GM18507 (cell line): ENCODE measurements around the gene DAO.
"Not testable (repeated sequence)": the region's sequence is repeated elsewhere in the genome, so short reads cannot be mapped to it uniquely, and the experiment has no call there.

Experiments
- DNase-seq: peaks from one replicate; pipeline ENCODE4 v3.0.0; 2011; ENCODE audit warnings: low read depth; ENCODE audit not compliant: insufficient read length; ENCODE audit errors: extremely low spot score
- FAIRE-seq: peaks from 2 replicates; lab custom pipeline; 2011; peaks lifted over from hg19 to GRCh38; lab: Jason Lieb, UNC

Gene DAO

DNA sequence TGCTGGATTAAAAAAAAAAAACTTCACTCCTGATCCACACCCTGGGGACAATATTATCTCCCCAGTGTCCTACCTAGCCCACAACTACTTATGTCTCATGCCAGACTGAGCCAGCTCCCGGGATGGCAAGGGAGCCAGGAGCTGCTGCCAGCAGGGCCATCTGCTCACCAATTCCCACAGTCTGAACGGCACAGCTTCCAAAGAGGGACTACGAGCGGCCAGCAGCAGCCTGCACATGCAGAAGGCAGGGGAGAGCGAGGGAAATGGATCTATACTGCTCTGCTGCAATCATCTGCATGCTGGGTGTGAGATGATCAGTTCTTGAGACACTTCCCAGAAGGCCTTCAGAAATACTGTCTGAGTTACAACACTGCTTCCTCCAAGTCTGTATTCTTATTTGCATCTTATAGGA is 33.6 kb upstream of the DAO start:
- DNase-seq, result no peak
- FAIRE-seq, result no peak

DNA sequence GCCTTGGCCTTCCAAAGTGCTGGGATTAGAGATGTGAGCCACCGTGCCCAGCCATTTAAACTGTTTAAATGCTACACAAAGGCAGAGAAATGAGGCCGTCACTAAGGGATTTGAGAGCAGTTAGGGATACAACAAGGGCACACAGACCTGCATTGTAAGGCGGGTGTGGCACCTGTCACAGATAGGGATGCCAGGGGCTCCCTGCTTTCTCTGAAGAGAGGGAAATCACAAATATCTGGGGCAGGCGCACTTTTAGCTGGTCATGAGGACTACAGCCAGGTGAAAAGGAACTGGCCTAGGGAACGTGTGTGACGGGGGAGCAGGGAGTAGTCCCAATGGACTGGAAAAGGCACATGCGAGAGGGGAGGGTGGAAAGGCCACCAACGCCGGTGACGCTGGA is 32.2 kb upstream of the DAO start:
- FAIRE-seq (no peak), DNase-seq (no peak)

DNA sequence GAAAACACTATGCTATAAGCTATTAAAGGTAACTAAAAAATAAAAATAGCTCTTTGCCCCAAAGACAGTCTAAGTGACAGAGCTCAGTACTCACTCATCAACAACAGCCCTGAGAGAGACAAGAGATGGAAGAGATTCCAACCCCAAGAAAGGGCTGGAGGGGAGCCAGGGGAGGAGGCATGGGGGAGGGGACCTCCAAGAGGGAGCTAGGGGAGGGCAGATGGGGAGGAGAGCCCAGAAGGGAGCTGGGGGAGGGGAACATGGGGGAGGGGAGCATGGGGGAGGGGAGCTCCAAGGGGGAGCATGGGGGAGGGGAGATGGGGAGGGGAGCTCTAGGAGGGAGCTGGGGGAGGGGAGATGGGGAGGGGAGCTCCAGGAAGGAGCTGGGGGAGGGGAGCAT is 30.2 kb upstream of the DAO start:
- FAIRE-seq (no peak), DNase-seq (no peak)

DNA sequence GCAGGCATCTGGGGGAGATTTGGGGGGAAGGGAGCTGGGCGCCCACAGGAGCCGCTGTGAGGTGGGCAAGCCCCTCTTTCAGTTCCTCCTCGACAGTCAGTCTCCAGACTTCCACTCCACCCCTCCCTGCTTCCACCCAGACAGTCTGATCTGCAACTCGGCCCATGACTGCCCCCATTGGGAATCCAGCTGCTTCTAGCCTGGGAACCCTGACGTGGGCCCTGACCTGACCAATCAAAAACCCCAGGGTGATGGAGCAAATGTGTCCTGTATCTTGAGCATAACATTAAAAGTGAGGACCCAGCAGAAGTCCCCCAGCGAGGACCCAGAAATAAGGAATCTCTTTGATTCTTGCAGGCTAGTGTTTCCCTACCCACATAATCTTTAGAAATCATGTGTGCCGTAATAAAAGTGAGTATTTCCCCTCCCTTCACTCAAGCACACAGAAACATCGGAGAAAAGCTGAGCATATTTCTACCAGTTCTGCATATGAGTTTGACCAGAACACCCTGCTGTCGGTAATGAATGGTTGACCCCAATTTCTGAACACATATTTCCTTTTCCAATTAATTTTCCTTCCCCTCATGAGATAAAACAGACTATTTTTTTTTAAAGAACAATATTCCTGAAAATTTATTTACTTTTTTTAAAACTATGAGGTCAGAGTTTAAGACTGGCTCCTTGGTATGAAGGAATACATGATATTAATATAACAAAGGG is 28.9 kb upstream of the DAO start:
- peak; percentile 54 for DNase-seq
- peak; percentile 76 for FAIRE-seq

DNA sequence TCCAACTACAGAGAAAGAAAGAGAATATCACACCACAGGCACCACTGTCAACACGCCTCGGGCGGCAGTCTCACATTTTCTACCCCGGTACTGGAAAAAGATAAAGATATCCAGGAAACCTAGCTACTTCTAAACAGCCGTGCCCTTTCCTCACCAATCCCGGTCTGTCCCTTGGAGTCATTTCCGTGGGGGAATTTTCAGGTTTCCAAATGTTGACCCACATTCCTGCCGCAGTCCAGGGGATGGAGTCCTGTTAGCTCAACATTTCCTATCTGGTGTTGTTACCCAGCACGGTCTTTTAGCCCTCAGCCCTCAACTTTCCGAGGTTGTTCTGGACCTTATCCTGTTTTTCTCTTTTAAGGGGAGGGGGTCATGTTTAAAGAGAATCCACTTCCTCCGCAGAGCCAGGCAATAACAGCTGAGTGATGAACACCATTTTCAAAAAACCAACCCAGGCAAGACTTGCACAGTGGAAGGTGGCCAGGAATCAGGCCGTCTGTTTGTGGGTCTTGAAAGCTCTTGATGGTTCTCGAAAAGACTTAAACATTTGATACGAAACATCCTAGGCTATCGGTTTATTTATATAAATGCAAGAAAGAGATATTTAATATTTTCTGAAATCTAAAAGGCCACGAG is 27.1 kb upstream of the DAO start:
- DNase-seq, result no peak

DNA sequence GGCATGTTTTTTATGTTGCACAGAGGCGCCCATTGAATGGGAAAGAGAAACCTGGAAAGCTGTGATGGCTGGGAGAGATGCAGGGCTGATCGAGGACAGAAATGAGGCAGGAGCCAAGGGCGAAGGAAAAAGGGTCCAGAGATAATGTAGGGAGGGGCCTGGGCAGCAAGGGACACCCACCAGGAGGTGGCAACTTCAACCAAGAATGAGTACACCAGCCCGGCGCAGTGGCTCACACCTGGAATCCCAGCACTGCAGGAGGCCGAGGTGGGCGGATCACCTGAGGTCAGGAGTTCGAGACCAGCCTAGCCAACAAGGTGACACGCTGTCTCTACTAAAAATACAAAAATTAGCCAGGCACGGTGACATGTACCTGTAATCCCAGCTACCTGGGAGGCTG is 26.5 kb upstream of the DAO start:
- DNase-seq (no peak), FAIRE-seq (no peak)

More for the DNA sequence above, 27.1 kb upstream of the DAO start:
- no peak for FAIRE-seq

DNA sequence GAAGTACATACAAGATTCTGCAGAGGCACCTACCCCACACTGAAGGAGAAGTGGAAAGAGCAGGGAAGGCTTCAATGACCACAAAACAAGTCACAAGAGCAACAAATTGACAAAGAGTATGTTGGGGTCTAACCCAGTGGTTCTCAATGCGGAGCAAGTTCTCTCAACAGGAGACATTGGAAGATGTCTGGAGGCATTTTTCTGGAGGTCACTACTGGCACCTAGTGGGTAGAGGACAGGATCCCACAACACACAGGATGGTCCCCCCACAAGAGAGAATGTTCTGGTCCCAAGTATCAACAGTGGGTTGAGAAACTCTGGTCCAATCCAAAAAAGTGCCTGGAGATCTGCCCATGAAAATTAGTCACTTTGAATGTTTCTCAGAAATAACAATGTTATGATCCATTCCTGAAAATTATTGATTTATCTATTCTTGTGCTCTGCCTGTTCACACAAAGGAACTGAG is 25.9 kb upstream of the DAO start:
- FAIRE-seq (no peak), DNase-seq (no peak)

DNA sequence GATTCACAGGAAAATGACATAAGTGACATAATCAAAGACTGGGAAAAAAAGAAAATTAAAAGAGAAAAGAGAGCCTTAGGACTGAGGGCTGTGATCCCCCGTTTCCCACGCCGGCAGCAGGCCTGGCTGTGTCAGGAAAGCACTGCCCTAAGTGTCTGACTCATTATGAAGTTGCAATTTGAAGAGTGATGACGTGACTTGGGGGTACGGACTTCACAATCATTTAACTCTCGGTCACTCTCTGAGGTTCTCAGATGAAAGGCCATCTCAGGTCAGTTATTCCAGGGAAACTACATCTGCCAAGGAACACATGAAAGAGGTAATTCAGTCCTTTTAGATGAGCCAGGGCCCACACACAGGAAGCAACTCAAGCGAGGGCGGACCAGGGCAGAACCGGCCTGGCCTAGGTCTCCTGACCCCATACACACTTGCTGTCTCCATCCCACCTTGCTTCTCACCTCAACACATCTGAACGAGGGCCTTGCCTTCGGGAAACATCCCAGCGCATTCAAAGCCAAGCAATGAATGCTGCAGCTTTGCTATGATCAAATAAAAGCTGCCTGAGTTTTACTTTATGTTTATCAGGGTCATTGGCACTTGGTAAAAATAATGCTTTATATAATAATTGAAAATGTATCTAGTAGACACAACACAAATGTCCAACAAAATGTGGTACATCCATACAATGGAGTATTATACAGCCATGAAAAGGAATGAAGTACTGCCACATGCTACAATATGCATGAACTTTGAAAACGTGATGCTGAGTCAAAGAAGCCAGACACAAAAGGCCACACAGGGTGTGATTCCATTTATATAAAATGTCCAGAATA is 25.2 kb upstream of the DAO start:
- DNase-seq (no peak), FAIRE-seq (peak; percentile 78)

DNA sequence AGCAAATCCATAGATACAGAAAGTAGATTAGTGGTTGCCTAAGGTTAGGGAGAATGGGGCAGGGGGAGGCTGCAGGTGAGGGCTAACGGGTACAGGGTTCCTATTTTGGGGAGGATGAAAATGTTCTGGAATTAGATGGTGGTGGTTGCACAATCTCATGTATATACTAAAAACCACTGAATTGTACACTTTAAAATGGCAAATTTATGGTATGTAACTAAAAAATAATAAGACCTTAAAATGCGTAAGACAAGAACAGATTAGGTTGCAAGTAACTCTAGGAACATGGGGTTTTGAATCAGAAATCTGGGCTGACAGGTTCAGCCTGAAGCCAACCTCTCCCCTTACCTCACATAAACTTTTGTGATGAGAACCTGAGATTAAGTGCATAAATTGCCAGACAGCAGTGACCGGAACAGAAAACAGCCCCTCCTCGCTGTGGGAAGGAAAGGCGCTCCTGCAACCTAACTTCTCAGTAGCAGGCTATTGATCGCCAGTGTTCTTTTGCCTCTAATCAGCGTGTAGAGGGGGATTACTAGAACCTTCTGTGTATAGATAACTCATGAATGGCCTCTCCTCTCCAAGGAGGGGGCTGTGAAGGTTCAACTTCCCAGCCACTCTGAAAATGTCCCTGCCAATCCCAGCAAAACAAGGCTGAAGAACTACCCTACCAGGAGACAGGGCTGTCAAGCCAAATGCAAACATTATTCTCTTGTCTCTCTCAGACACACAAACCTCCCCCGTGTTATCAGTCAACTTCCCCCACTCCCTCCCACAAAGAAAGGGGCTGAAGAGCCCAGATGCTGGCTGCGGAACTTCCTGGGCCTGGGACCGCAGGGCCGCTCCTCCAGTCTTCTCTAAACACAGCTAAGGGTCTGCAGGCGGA is 24.4 kb upstream of the DAO start:
- no peak for DNase-seq
- FAIRE-seq, result no peak

DNA sequence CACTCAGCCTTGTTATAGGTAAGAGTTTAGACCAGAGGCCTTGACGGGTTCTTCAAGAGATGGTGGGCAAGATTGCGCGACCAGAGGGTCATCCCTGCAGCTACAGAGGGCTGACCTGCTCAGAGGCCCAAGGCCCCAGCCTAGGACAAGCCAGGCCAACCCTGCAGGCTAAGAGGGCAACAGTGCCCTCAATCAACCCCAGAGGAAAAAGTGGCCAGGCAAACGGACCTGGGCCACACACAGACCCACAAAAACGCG is 23.8 kb upstream of the DAO start:
- FAIRE-seq, result no peak

DNA sequence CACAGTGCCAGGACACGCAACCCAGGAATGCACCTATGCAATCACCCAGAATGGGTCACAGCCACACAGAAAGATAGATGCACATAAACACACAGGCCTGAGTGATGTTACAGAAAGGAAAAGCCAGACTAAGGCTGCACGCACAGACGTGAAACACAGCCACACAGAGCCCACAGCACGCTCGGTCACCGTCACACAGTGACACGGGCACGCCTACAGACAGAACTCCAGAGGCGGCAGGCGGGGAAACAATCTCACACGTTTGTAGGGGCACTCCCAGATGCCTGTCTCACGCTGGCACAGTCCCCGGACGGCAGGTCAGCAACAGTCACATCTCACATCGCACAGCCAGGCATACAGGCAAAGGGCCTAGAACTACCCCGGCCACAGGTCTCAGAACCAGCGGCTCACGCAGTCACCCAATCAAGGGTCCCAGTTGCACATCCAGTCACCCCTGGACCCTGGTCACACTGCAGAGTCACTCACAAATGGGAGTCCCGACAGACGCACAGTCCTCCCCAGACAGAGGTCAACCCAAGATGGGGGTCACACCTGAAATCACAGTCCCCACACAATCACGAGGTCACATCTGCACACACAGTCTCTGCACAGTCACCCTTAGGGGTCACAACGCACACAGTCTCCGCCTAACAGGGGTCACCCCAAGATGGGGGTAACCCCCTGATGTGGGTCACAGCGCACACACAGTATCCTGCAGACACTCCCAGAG is 23.3 kb upstream of the DAO start:
- DNase-seq (no peak), FAIRE-seq (no peak)

More for the DNA sequence above, 23.8 kb upstream of the DAO start:
- no peak for DNase-seq

DNA sequence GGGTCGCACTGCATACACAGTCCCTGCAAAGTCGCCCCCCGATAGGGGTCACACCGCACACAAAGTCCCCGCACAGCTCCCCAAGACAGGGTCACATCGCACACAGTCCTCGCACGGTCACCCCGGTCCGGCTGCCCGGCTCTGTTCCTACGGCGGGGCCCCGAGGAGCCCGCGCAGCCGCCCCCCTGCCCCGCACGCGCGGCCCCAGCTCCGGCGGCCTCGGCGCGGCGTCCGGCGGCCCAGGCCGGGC is 22.8 kb upstream of the DAO start:
- FAIRE-seq (no peak), DNase-seq (no peak)

DNA sequence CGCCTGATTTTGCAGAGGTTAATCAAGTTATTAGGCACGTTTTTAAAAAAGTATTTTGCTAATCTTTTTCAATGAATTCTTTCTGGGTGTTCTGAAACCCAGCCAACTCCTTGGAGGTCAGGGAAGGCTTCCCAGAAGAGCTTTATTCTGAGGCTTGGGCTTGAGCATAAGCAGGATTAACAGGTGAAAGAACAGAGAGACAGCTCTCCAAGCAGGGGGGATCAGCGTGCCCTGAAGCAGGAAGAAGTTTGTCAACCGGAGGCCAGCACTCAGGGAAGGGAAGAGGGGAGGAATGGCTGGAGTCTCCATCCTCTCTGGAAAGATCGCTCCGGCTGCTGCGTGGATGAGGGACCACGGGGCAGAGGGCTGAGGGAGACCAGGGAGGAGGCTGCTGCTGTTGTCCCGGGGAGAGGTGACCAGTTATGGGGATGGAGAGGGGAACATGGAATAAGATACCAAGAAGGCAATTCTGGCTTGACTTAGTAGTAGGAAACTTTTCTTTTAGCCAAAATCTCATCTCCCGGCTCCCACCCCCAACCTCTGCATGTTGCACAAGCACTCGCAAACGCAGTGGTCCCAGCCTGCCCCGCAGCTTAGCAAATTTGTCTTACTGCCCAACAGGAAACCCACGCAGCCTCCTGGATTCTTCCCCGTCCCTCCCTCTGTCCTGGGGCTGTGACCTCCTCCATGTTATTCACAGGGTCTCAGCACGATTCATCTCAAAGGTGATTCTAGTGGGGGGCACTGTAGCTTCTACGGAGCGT is 21.4 kb upstream of the DAO start:
- no peak for DNase-seq
- FAIRE-seq, result no peak

DNA sequence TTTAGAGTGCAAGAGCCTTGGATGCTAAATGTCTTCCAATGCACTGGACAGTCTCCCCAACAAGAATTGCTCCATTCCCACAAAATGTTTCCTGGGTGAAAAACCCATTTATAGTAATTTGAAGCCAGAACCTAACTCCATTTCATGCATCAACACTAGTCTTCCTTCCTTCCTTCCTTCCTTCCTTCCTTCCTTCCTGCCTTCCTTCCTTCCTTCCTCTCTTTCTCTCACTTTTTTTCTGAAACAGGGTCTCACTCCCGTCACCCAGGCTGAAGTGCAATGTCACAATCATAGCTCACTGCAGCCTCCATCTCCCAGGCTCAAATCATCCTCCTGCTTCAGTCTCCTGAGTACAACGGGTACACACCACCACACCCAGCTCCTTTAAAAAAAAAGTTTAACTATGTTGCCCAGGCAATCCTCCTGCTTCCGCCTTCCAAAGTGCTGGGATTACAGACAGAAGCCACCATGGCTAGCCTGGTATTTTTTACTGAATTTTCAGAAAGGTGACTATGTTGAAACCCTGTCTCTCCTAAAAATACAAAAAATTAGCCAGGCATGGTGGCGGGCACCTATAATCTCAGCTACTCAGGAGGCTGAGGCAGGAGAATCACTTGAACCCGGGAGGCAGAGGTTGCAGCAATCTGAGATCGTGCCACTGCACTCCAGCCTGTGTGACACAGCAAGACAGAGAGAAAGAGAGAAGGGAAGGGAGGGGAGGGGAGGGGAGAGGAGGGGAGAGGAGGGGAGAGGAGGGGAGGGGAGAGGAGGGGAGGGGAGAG is 20.6 kb upstream of the DAO start:
- not testable (repeated sequence) for DNase-seq, FAIRE-seq

DNA sequence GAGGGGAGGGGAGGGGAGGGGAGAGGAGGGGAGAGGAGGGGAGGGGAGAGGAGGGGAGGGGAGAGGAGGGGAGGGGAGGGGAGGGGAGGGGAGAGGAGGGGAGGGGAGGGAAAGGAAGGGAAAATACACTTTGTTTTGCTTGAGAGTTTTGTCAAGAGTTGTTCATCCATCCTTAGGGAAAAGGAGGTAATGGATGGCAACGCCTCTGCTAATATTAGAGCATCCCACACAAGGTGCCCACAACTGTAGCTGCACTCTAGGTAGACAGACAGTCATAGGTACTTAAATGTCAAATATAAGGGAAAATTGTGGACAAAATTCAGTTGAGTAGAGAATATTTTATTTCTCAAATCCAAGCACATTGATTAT is 20.0 kb upstream of the DAO start:
- DNase-seq (no peak), FAIRE-seq (no peak)

DNA sequence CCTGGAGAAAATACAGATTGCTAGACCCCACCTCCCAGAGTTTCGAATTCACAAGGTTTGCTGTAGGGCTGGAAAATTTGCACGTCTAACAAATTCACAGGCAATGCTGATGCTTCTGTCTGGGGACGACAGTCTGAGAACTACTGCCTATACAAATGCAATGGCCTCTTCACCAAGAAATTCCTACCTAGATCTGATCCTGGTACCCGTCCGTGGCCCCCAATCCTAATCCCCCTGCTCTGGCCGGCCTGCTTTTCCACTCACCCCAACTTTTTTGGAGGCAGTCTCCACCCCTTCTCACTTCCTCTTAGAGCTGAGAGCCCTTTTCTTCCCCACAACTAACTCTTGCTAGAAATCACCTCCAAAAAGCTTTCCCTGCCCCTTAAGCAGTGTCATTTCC is 19.4 kb upstream of the DAO start:
- FAIRE-seq (peak; percentile 55), DNase-seq (no peak)

DNA sequence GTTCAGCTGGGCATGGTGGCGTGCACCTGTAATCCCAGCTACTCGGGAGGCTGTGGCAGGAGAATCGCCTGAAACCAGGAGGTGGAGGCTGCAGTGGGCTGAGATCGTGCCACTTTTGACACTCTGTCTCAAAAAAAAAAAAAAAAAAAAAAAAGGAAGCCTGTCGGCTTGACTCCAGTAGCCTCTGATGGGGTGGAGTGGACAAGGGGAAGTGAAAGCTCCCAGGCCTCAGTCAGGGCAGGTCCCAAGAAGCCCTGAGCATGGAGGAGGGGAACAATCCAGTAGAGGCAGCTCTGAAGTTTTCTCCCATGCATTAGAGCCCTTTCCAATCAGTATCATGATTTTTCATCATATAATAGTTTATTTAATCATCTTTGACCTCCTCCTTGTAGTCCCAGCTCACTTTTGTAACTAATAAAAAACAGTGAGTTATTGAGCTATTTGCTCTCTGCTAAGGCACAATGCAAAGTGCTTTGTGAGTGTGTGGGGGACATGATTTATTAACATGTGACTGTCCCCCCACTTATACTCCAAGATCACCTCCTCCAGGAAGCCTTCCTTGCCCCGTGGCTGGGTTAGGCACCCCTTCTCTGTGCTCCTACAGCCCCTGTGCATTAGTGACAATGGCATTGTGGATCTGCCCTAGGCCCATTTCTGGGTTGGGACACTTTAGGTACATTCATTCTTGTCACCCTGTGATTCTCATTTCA is 17.9 kb upstream of the DAO start:
- no peak for DNase-seq
- peak; percentile 65 for FAIRE-seq

DNA sequence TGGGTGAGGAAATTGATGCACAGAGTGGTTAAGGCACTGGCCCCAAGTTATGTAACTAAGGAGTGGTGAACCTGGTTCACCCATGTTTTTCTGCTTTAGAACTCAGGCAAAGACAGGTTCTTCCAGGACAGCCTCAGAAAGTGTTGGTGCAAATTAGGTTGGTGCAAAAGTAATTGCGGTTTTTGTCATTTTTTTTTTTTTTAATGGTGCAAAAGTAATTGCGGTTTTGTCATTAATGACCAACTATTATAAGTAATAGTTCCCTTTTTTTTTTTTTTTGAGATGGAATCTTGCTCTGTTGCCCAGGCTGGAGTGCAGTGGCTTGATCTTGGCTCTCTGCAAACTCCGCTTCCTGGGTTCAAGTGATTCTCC is 17.3 kb upstream of the DAO start:
- no peak for FAIRE-seq
- no peak for DNase-seq
